ENCODE data around the gene GTF3C6.

GRCh38 chr6:111015389-111016124, 57.1 kb downstream of the GTF3C6 start:
- TF ChIP-seq RFX5 (IDR thresholded peaks at IDR 0.05) (no peak), POLR2A (IDR thresholded peaks at IDR 0.05; ENCODE audit: low read length) (no peak), CTCF (IDR thresholded peaks at IDR 0.05) (no peak), EP300 (IDR thresholded peaks at IDR 0.05) (no peak), CHD2 (IDR thresholded peaks at IDR 0.05; ENCODE audit: low read length, partially characterized antibody) (no peak), EHMT2 (IDR thresholded peaks at IDR 0.05; ENCODE audit: low read depth) (no peak)
